ENCODE results near the gene SLX1A.
"Not testable (repeated sequence)": the region's sequence is repeated elsewhere in the genome, so short reads cannot be mapped to it uniquely, and the experiment has no call there.

Gene SLX1A

DNA sequence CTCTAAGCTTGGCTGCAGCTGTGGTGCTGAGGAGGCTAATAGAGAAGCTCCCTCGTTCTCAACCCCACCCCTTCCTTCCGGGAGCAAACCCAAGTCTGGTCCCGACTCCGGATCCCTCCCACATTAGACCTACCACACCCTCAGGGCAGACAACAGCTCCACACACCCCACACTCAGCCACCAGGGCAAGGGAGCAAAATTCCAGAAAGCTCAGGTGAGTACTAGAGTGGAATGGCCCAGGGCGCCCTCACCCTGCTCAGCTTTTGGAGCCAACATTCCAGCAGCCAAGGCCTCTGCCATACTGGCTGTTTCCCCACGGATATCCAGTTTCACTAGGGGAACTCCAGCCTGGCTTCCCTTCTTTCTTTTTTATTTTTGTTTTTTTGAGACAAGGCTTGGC is 15.4 kb downstream of the SLX1A start:
- not testable (repeated sequence) for H3K79me2 ChIP-seq (ENCODE audit: control insufficient read depth, low read length); H3K27me3 ChIP-seq (ENCODE audit: control insufficient read depth, low read length); H3K27ac ChIP-seq (ENCODE audit: low read depth, low read length); H3K4me3 ChIP-seq (ENCODE audit: low read length); H3K9me3 ChIP-seq (ENCODE audit: control insufficient read depth, insufficient read depth, low read length); H4K20me1 ChIP-seq (ENCODE audit: control insufficient read depth, insufficient read depth, low read depth, low read length); H3F3A ChIP-seq (ENCODE audit: control insufficient read depth, insufficient read depth); H3K9me2 ChIP-seq (replicated peaks; ENCODE audit: control insufficient read depth, low read length); H3K4me1 ChIP-seq (ENCODE audit: control insufficient read depth, low read length); H3K4me2 ChIP-seq (ENCODE audit: low read length); H3K36me3 ChIP-seq (ENCODE audit: control insufficient read depth, low read length)

DNA sequence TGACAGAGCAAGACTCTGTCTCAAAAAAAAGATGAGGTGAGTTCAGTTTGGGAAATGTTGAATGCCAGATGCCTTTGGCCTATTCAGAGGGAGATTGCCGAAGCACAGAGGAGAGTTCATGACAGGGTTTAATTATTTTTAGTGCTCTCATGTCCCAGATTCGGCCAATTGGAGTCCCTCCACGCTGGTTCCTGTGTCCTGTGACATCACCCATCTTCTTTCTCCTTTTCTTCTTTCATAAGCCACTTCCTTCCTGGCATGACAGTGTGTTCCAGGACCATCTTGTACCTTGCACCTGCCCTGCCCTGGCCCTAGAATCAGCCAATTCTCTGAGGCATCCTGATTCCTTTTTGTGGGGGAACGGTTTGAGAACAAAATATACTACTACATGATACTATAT is 17.7 kb downstream of the SLX1A start:
- H4K20me1 ChIP-seq (ENCODE audit: control insufficient read depth, insufficient read depth, low read depth, low read length); H3K4me1 ChIP-seq (ENCODE audit: control insufficient read depth, low read length); H3K9me2 ChIP-seq (replicated peaks; ENCODE audit: control insufficient read depth, low read length); H3K9me3 ChIP-seq (ENCODE audit: control insufficient read depth, insufficient read depth, low read length); H3K79me2 ChIP-seq (ENCODE audit: control insufficient read depth, low read length); H3K36me3 ChIP-seq (ENCODE audit: control insufficient read depth, low read length); H3K27ac ChIP-seq (ENCODE audit: low read depth, low read length); H3F3A ChIP-seq (ENCODE audit: control insufficient read depth, insufficient read depth); H3K4me2 ChIP-seq (ENCODE audit: low read length); H3K4me3 ChIP-seq (ENCODE audit: low read length); H3K27me3 ChIP-seq (ENCODE audit: control insufficient read depth, low read length): not testable (repeated sequence)

DNA sequence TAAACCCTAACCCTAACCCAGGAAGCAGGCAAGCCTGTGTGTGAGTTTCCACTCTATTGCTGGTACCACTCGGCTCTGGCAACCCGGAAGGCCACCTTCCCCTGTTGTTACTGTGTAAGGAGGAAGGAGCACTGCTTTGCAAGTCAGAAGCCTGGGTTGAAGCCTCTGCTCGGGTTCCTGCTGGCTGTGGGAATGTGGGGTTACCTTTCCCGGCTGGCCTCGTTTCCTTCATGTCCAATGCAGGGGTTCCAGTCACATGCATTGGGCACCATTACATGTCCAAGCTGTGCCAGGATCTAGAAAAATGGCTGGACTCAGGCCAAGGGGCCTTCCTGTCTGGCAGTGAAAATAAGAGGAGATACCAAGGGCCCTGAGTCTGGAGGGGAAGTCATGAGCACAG is 23.4 kb downstream of the SLX1A start:
- H3K36me3 ChIP-seq (ENCODE audit: control insufficient read depth, low read length); H4K20me1 ChIP-seq (ENCODE audit: control insufficient read depth, insufficient read depth, low read depth, low read length); H3K4me2 ChIP-seq (ENCODE audit: low read length); H3K9me2 ChIP-seq (replicated peaks; ENCODE audit: control insufficient read depth, low read length); H3K9me3 ChIP-seq (ENCODE audit: control insufficient read depth, insufficient read depth, low read length); H3K4me1 ChIP-seq (ENCODE audit: control insufficient read depth, low read length); H3K27ac ChIP-seq (ENCODE audit: low read depth, low read length); H3F3A ChIP-seq (ENCODE audit: control insufficient read depth, insufficient read depth); H3K4me3 ChIP-seq (ENCODE audit: low read length); H3K27me3 ChIP-seq (ENCODE audit: control insufficient read depth, low read length); H3K79me2 ChIP-seq (ENCODE audit: control insufficient read depth, low read length): not testable (repeated sequence)
